Ishikawa (cell line): ENCODE results near the gene MRAP.

Experiments used
- CEBPB ChIP-seq: IDR thresholded peaks from 2 replicates; pipeline ENCODE4 v1.6.1; 2012
- EP300 ChIP-seq: IDR thresholded peaks from 2 replicates; pipeline ENCODE4 v1.6.1; 2012; ENCODE audit warnings: borderline replicate concordance
- NFIC ChIP-seq: IDR thresholded peaks from 2 replicates; pipeline ENCODE4 v1.6.1; 2012
- RAD21 ChIP-seq: IDR thresholded peaks from 2 replicates; pipeline ENCODE4 v1.6.1; 2012; ENCODE audit warnings: low read depth
- REST ChIP-seq: IDR thresholded peaks from 2 replicates; pipeline ENCODE4 v1.6.1; 2012; ENCODE audit warnings: low read depth, mild to moderate bottlenecking
- TAF1 ChIP-seq: IDR thresholded peaks from 2 replicates; pipeline ENCODE4 v1.6.1; 2012; ENCODE audit warnings: low read depth, mild to moderate bottlenecking
- TCF12 ChIP-seq: IDR thresholded peaks from 2 replicates; pipeline ENCODE4 v1.6.1; 2012; ENCODE audit warnings: low read depth

GRCh38 chr21:32331444-32332305 lies 33.0 kb downstream of the MRAP start:
- TF ChIP-seq NFIC (no peak), TCF12 (no peak), RAD21 (no peak), EP300 (no peak), CEBPB (no peak), TAF1 (no peak), REST (no peak)
